Ecto neural progenitor cell (in vitro differentiated cells): Measurements from ENCODE around the gene GSDMA.

ENCODE experiments used
- DNase-seq: peaks from one replicate; pipeline ENCODE4 v3.0.0-alpha.2; 2018; ENCODE audit warnings: low spot score

The GSDMA gene

GRCh38 chr17:39962642-39963220 lies at the start of gene GSDMA:
TSS of gene GSDMA (plus strand) at chr17:39963004. CDS start at chr17:39965688, 2,684 bp downstream.
- no peak for DNase-seq

- DNase-seq: no peak
Measured at GRCh38 chr17:39913989-39914388, 48.8 kb upstream of the GSDMA start.

- DNase-seq: no peak
Measured at GRCh38 chr17:39915559-39915958, 47.2 kb upstream of the GSDMA start.

- no peak for DNase-seq
Measured at GRCh38 chr17:39916918-39917317, 45.9 kb upstream of the GSDMA start.

- DNase-seq: no peak
Measured at GRCh38 chr17:39919087-39919683, 43.6 kb upstream of the GSDMA start.

GRCh38 chr17:39920218-39921210 lies 42.3 kb upstream of the GSDMA start:
- no peak for DNase-seq

- DNase-seq: no peak
Measured at GRCh38 chr17:39921323-39921722, 41.5 kb upstream of the GSDMA start.

- DNase-seq: no peak
Measured at GRCh38 chr17:39922006-39922405, 40.8 kb upstream of the GSDMA start.

- no peak for DNase-seq
Measured at GRCh38 chr17:39923230-39923629, 39.6 kb upstream of the GSDMA start.

- peak; percentile 65 for DNase-seq
Measured at GRCh38 chr17:39923836-39924690, 38.7 kb upstream of the GSDMA start.

GRCh38 chr17:39924691-39925055 lies 38.1 kb upstream of the GSDMA start:
- DNase-seq: no peak

GRCh38 chr17:39925282-39926134 lies 37.3 kb upstream of the GSDMA start:
- DNase-seq: no peak

GRCh38 chr17:39926135-39926587 lies 36.6 kb upstream of the GSDMA start:
- no peak for DNase-seq

- peak; percentile 80 for DNase-seq
Measured at GRCh38 chr17:39926588-39927100, 36.2 kb upstream of the GSDMA start.

- DNase-seq: peak; percentile 100
Measured at GRCh38 chr17:39927101-39927928, 35.5 kb upstream of the GSDMA start, which contains the start of the genes LRRC3C and ORMDL3. TSS of gene LRRC3C (plus strand) at chr17:39927732. CDS start at chr17:39941524, 13,792 bp downstream. TSS of gene ORMDL3 (minus strand) at chr17:39927601. CDS start at chr17:39924203, 3,398 bp downstream.

GRCh38 chr17:39927929-39928857 lies 34.6 kb upstream of the GSDMA start:
- DNase-seq: no peak

- DNase-seq: no peak
Measured at GRCh38 chr17:39928858-39929645, 33.8 kb upstream of the GSDMA start.
